ENCODE results near the gene COPG2. TPM values are rescaled to one million over a fixed set of nuclear protein-coding genes. Genes with fewer than 3 reads are reported as not detected.

The COPG2 gene
- total RNA-seq, 6 experiments from 2014 or later, result 20.2 to 25.4 (median 23.9) TPM

- no peak for DNase-seq
- Mint-ChIP-seq H3K4me1 (ENCODE audit: low read depth) (peaks cover 25% of the 10 kb centered on the region), H3K4me3 (no peak overlapping the region), H3K9me3 (no peaks in the 10 kb centered on the region), H3K36me3 (ENCODE audit: low read depth) (peaks cover 28% of the 10 kb centered on the region), H3K27ac (peak overlapping the region; percentile 40; the same call in 1 of the 2 replicates), H3K27me3 (ENCODE audit: insufficient read depth) (peaks cover 2% of the 10 kb centered on the region; the same call in 1 of the 2 replicates)
- TF ChIP-seq CTCF (IDR thresholded peaks at IDR 0.05), result no peak
Observed at GRCh38 chr7:130650611-130651120, 17.9 kb downstream of the COPG2 start.

GRCh38 chr7:130649004-130649790 lies 19.4 kb downstream of the COPG2 start:
- H3K4me1 Mint-ChIP-seq (ENCODE audit: low read depth), result peaks cover 25% of the 10 kb centered on the region
- no peak for TF ChIP-seq CTCF (IDR thresholded peaks at IDR 0.05)
- no peaks in the 10 kb centered on the region for H3K9me3 Mint-ChIP-seq
- peak; percentile 88 for DNase-seq
- peak overlapping the region; percentile 81 for H3K27ac Mint-ChIP-seq
- peaks cover 34% of the 10 kb centered on the region for H3K36me3 Mint-ChIP-seq (ENCODE audit: low read depth)
- H3K27me3 Mint-ChIP-seq (ENCODE audit: insufficient read depth), result peaks cover 2% of the 10 kb centered on the region; the same call in 1 of the 2 replicates
- peak overlapping the region; percentile 21; the same call in 1 of the 2 replicates for H3K4me3 Mint-ChIP-seq

- Mint-ChIP-seq H3K4me3 (peak overlapping the region; percentile 21; the same call in 1 of the 2 replicates), H3K27ac (peak overlapping the region; percentile 81), H3K36me3 (ENCODE audit: low read depth) (peaks cover 34% of the 10 kb centered on the region), H3K27me3 (ENCODE audit: insufficient read depth) (peaks cover 2% of the 10 kb centered on the region; the same call in 1 of the 2 replicates), H3K4me1 (ENCODE audit: low read depth) (peaks cover 25% of the 10 kb centered on the region), H3K9me3 (no peaks in the 10 kb centered on the region)
- DNase-seq, result no peak
- no peak for TF ChIP-seq CTCF (IDR thresholded peaks at IDR 0.05)
Observed at GRCh38 chr7:130648580-130648979, 20.0 kb downstream of the COPG2 start.

- Mint-ChIP-seq H3K4me3 (no peak overlapping the region; the same call in 1 of the 2 replicates), H3K4me1 (ENCODE audit: low read depth) (no peaks in the 10 kb centered on the region), H3K9me3 (peaks cover 6% of the 10 kb centered on the region), H3K27me3 (ENCODE audit: insufficient read depth) (no peaks in the 10 kb centered on the region; the same call in 1 of the 2 replicates), H3K36me3 (ENCODE audit: low read depth) (peaks cover 34% of the 10 kb centered on the region), H3K27ac (no peak overlapping the region)
- DNase-seq, result no peak
- TF ChIP-seq CTCF (IDR thresholded peaks at IDR 0.05), result no peak
Observed at GRCh38 chr7:130642383-130642782, 26.2 kb downstream of the COPG2 start.

GRCh38 chr7:130641497-130641896 lies 27.1 kb downstream of the COPG2 start:
- H3K9me3 Mint-ChIP-seq, result peaks cover 14% of the 10 kb centered on the region
- DNase-seq, result no peak
- no peaks in the 10 kb centered on the region; the same call in 1 of the 2 replicates for H3K27me3 Mint-ChIP-seq (ENCODE audit: insufficient read depth)
- H3K27ac Mint-ChIP-seq, result no peak overlapping the region
- no peak for TF ChIP-seq CTCF (IDR thresholded peaks at IDR 0.05)
- no peak overlapping the region for H3K4me3 Mint-ChIP-seq
- H3K36me3 Mint-ChIP-seq (ENCODE audit: low read depth), result peaks cover 37% of the 10 kb centered on the region
- no peaks in the 10 kb centered on the region for H3K4me1 Mint-ChIP-seq (ENCODE audit: low read depth)
